ENCODE measurements around the gene DHX32.
A peak's percentile ranks its signal among the peaks of the same experiment; 100 is the strongest.

The DHX32 gene

GRCh38 chr10:125817337-125817946 lies 63.6 kb downstream of the DHX32 start:
- Histone ChIP-seq H3K4me3 (no peak overlapping the region), H3K36me3 (peaks cover 32 to 45% (median 37%) of the 10 kb centered on the region in 11 experiments), H3K27ac (no peak overlapping the region), H3K4me2 (no peak overlapping the region), H3K9ac (no peak overlapping the region), H3K9me3 (replicated peaks in 1 of 11) (no peaks in the 10 kb centered on the region), H3K4me1 (peaks cover 12 to 25% (median 16%) of the 10 kb centered on the region in 10 experiments), H4K20me1 (peaks cover 0 to 5% (median 0%) of the 10 kb centered on the region in 11 experiments; a peak in 3 of 22 replicates), H3K27me3 (no peaks in the 10 kb centered on the region)
- TF ChIP-seq Cebpa-rat (IDR thresholded peaks at IDR 0.05), result no peak

- H3K27ac ChIP-seq, result no peak overlapping the region
- no peak overlapping the region for H3K4me2 ChIP-seq
- no peaks in the 10 kb centered on the region for H3K27me3 ChIP-seq
- TF ChIP-seq Cebpa-rat (IDR thresholded peaks at IDR 0.05), result no peak
- no peaks in the 10 kb centered on the region for H3K9me3 ChIP-seq (replicated peaks in 1 of 11)
- H3K9ac ChIP-seq, result no peak overlapping the region
- peaks cover 3 to 16% (median 7%) of the 10 kb centered on the region in 10 experiments; a peak in 18 of 20 replicates for H3K4me1 ChIP-seq
- H4K20me1 ChIP-seq, result peaks cover 0 to 5% (median 0%) of the 10 kb centered on the region in 11 experiments; a peak in 3 of 22 replicates
- H3K4me3 ChIP-seq, result no peak overlapping the region
- peaks cover 38 to 50% (median 44%) of the 10 kb centered on the region in 11 experiments for H3K36me3 ChIP-seq
Observed at GRCh38 chr10:125816548-125816947, 64.5 kb downstream of the DHX32 start.

- Histone ChIP-seq H3K27me3 (no peaks in the 10 kb centered on the region), H3K9me3 (replicated peaks in 1 of 11) (no peaks in the 10 kb centered on the region), H3K4me2 (no peak overlapping the region), H4K20me1 (peaks cover 0 to 5% (median 0%) of the 10 kb centered on the region in 11 experiments; a peak in 3 of 22 replicates), H3K9ac (no peak overlapping the region), H3K27ac (no peak overlapping the region), H3K36me3 (peaks cover 40 to 57% (median 50%) of the 10 kb centered on the region in 11 experiments), H3K4me1 (peaks cover 4 to 11% (median 7%) of the 10 kb centered on the region in 10 experiments; a peak in 18 of 20 replicates), H3K4me3 (no peak overlapping the region)
- TF ChIP-seq Cebpa-rat (IDR thresholded peaks at IDR 0.05), result no peak
Observed at GRCh38 chr10:125815764-125816163, 65.3 kb downstream of the DHX32 start.

- no peaks in the 10 kb centered on the region for H3K27me3 ChIP-seq
- no peak overlapping the region for H3K9ac ChIP-seq
- no peak overlapping the region for H3K4me2 ChIP-seq
- peaks cover 0 to 5% (median 0%) of the 10 kb centered on the region in 11 experiments; a peak in 3 of 22 replicates for H4K20me1 ChIP-seq
- H3K27ac ChIP-seq, result no peak overlapping the region
- H3K36me3 ChIP-seq, result peaks cover 66 to 91% (median 81%) of the 10 kb centered on the region in 11 experiments
- TF ChIP-seq Cebpa-rat (IDR thresholded peaks at IDR 0.05), result no peak
- no peak overlapping the region for H3K4me3 ChIP-seq
- H3K9me3 ChIP-seq (replicated peaks in 1 of 11), result peaks cover 0 to 7% (median 0%) of the 10 kb centered on the region in 11 experiments; a peak in 2 of 22 replicates
- H3K4me1 ChIP-seq, result peaks cover 0 to 12% (median 8%) of the 10 kb centered on the region in 10 experiments; a peak in 14 of 20 replicates
Observed at GRCh38 chr10:125812128-125812750, 68.9 kb downstream of the DHX32 start.

- Histone ChIP-seq H3K4me3 (no peak overlapping the region), H3K4me2 (peak overlapping the region in 5 of 11 experiments; percentile 3 to 36 (median 13); a peak in 5 of 22 replicates), H3K36me3 (peaks cover 75 to 97% (median 90%) of the 10 kb centered on the region in 11 experiments), H3K27me3 (no peaks in the 10 kb centered on the region), H3K9me3 (replicated peaks in 1 of 11) (peaks cover 0 to 7% (median 0%) of the 10 kb centered on the region in 11 experiments; a peak in 2 of 22 replicates), H3K27ac (no peak overlapping the region), H3K9ac (no peak overlapping the region), H4K20me1 (peaks cover 0 to 4% (median 0%) of the 10 kb centered on the region in 11 experiments; a peak in 3 of 22 replicates), H3K4me1 (peaks cover 0 to 12% (median 8%) of the 10 kb centered on the region in 10 experiments; a peak in 14 of 20 replicates)
- TF ChIP-seq Cebpa-rat (IDR thresholded peaks at IDR 0.05), result no peak
Observed at GRCh38 chr10:125811251-125811650, 69.8 kb downstream of the DHX32 start.

- Histone ChIP-seq H3K36me3 (peaks cover 68 to 97% (median 86%) of the 10 kb centered on the region in 11 experiments), H3K9me3 (replicated peaks in 1 of 11) (peaks cover 0 to 7% (median 0%) of the 10 kb centered on the region in 11 experiments; a peak in 2 of 22 replicates), H3K4me3 (no peak overlapping the region), H4K20me1 (peaks cover 0 to 7% (median 0%) of the 10 kb centered on the region in 11 experiments; a peak in 1 of 22 replicates), H3K4me2 (no peak overlapping the region), H3K9ac (no peak overlapping the region), H3K27me3 (no peaks in the 10 kb centered on the region), H3K4me1 (peaks cover 0 to 19% (median 16%) of the 10 kb centered on the region in 10 experiments; a peak in 18 of 20 replicates), H3K27ac (no peak overlapping the region)
- TF ChIP-seq Cebpa-rat (IDR thresholded peaks at IDR 0.05), result no peak
Observed at GRCh38 chr10:125808047-125808446, 73.0 kb downstream of the DHX32 start.

GRCh38 chr10:125802739-125803138 lies 78.4 kb downstream of the DHX32 start:
- peaks cover 0 to 14% (median 12%) of the 10 kb centered on the region in 11 experiments; a peak in 16 of 22 replicates for H3K9me3 ChIP-seq (replicated peaks in 1 of 11)
- H3K27me3 ChIP-seq, result no peaks in the 10 kb centered on the region
- peak overlapping the region in 2 of 11 experiments; percentile 29; a peak in 2 of 22 replicates for H3K9ac ChIP-seq
- H4K20me1 ChIP-seq, result peaks cover 0 to 10% (median 0%) of the 10 kb centered on the region in 11 experiments; a peak in 3 of 22 replicates
- H3K4me2 ChIP-seq, result peak overlapping the region in 9 of 11 experiments; percentile 28 to 87 (median 73); a peak in 17 of 22 replicates
- peaks cover 53 to 96% (median 75%) of the 10 kb centered on the region in 11 experiments for H3K36me3 ChIP-seq
- no peak for TF ChIP-seq Cebpa-rat (IDR thresholded peaks at IDR 0.05)
- H3K4me3 ChIP-seq, result peak overlapping the region in 1 of 10 experiments; percentile 2; a peak in 1 of 20 replicates
- peaks cover 0 to 47% (median 36%) of the 10 kb centered on the region in 10 experiments; a peak in 17 of 20 replicates for H3K4me1 ChIP-seq
- peak overlapping the region in 5 of 11 experiments; percentile 5 to 65 (median 64); a peak in 8 of 22 replicates for H3K27ac ChIP-seq

- Histone ChIP-seq H3K27ac (peak overlapping the region in 5 of 11 experiments; percentile 5 to 65 (median 64); a peak in 9 of 22 replicates), H3K9ac (peak overlapping the region in 3 of 11 experiments; percentile 2 to 29 (median 29); a peak in 4 of 22 replicates), H3K4me2 (peak overlapping the region in 9 of 11 experiments; percentile 28 to 87 (median 73); a peak in 18 of 22 replicates), H3K9me3 (replicated peaks in 1 of 11) (peaks cover 0 to 14% (median 12%) of the 10 kb centered on the region in 11 experiments; a peak in 16 of 22 replicates), H3K4me1 (peaks cover 0 to 47% (median 36%) of the 10 kb centered on the region in 10 experiments; a peak in 17 of 20 replicates), H3K27me3 (no peaks in the 10 kb centered on the region), H3K4me3 (peak overlapping the region in 1 of 10 experiments; percentile 2; a peak in 1 of 20 replicates), H3K36me3 (peaks cover 47 to 96% (median 75%) of the 10 kb centered on the region in 11 experiments), H4K20me1 (peaks cover 0 to 16% (median 0%) of the 10 kb centered on the region in 11 experiments; a peak in 3 of 22 replicates)
- TF ChIP-seq Cebpa-rat (IDR thresholded peaks at IDR 0.05), result no peak; a peak in 1 of 22 replicates
Observed at GRCh38 chr10:125802131-125802530, 79.0 kb downstream of the DHX32 start.

All from BLaER1 treated with 17β-estradiol and CSF1 and Interleukin-3, amounts not matched to agents 10 nM and 100 nM (cell line).